Endothelial cell (in vitro differentiated cells): ENCODE results near the gene TSC22D1. TPM values are rescaled to one million over a fixed set of nuclear protein-coding genes. Genes with fewer than 3 reads are reported as not detected.

ENCODE experiments used
- DNase-seq: peaks from one replicate; pipeline ENCODE4 v3.0.0; 2021; ENCODE audit warnings: low spot score
- H3K27ac Mint-ChIP-seq: one replicate; pipeline ENCODE4 v1.8.0; 2021; ENCODE audit warnings: mixed read lengths, inconsistent platforms; ENCODE audit not compliant: unreplicated experiment
- H3K27me3 Mint-ChIP-seq: one replicate; pipeline ENCODE4 v1.8.0; 2021; ENCODE audit warnings: mild to moderate bottlenecking, moderate library complexity, mixed read lengths, inconsistent platforms; ENCODE audit not compliant: unreplicated experiment
- H3K36me3 Mint-ChIP-seq: one replicate; pipeline ENCODE4 v1.8.0; 2021; ENCODE audit warnings: mild to moderate bottlenecking, low read depth, mixed read lengths, inconsistent platforms; ENCODE audit not compliant: unreplicated experiment
- H3K4me1 Mint-ChIP-seq: one replicate; pipeline ENCODE4 v1.8.0; 2021; ENCODE audit warnings: mild to moderate bottlenecking, mixed read lengths, inconsistent platforms; ENCODE audit not compliant: unreplicated experiment
- H3K4me3 Mint-ChIP-seq: one replicate; pipeline ENCODE4 v1.8.0; 2021; ENCODE audit warnings: mild to moderate bottlenecking, mixed read lengths, inconsistent platforms; ENCODE audit not compliant: unreplicated experiment
- H3K9me3 Mint-ChIP-seq: one replicate; pipeline ENCODE4 v1.8.0; 2021; ENCODE audit warnings: mixed read lengths, inconsistent platforms; ENCODE audit not compliant: unreplicated experiment
- total RNA-seq: library from RNA; stranded (reverse); fragmentation: NEBNext Ultra II Directional; extraction: Animal tissue kit (Norgen Biotek cat#: 25700); gene quantifications from one replicate; pipeline ENCODE4 v1.2.1, GENCODE V29; 2021; ENCODE audit not compliant: unreplicated experiment
- TF ChIP-seq, protein P1 (sequence below): fragments of 200-600 bp; sonication (generic); IDR thresholded peaks from one replicate; pipeline ENCODE4 v1.5.0; 2021; ENCODE audit warnings: antibody characterized with exemption; ENCODE audit not compliant: unreplicated experiment

The TSC22D1 gene
- total RNA-seq, 1 donor from 2014 or later: 73.0 TPM

DNA sequence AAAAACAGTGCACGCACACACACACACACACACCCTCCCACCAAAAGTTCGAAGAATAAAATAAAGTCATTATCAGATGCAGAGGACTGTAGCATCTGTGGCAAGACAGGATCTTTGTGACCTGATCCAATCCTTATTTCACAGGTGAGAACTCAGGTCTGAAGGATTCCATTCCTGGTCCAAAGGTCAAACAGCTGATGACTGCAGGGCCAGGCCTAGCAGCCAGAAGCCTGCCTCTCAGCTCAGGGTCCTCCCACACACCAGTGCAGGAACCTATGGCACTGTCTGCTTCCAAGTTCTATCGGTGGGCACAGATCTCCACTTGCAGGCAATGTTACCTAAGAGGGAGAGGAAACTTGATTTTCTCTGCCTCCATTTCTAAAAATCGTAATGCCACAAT lies 145.0 kb downstream of the TSC22D1 start:
- H3K9me3 Mint-ChIP-seq: no peaks in the 10 kb centered on the region
- no peak for DNase-seq
- H3K27me3 Mint-ChIP-seq: peaks cover 6% of the 10 kb centered on the region
- TF ChIP-seq, protein P1, sequence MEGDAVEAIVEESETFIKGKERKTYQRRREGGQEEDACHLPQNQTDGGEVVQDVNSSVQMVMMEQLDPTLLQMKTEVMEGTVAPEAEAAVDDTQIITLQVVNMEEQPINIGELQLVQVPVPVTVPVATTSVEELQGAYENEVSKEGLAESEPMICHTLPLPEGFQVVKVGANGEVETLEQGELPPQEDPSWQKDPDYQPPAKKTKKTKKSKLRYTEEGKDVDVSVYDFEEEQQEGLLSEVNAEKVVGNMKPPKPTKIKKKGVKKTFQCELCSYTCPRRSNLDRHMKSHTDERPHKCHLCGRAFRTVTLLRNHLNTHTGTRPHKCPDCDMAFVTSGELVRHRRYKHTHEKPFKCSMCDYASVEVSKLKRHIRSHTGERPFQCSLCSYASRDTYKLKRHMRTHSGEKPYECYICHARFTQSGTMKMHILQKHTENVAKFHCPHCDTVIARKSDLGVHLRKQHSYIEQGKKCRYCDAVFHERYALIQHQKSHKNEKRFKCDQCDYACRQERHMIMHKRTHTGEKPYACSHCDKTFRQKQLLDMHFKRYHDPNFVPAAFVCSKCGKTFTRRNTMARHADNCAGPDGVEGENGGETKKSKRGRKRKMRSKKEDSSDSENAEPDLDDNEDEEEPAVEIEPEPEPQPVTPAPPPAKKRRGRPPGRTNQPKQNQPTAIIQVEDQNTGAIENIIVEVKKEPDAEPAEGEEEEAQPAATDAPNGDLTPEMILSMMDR: no peak
- no peak overlapping the region for H3K4me3 Mint-ChIP-seq
- peaks cover 10% of the 10 kb centered on the region for H3K4me1 Mint-ChIP-seq
- H3K27ac Mint-ChIP-seq: no peak overlapping the region
- peaks cover 5% of the 10 kb centered on the region for H3K36me3 Mint-ChIP-seq

DNA sequence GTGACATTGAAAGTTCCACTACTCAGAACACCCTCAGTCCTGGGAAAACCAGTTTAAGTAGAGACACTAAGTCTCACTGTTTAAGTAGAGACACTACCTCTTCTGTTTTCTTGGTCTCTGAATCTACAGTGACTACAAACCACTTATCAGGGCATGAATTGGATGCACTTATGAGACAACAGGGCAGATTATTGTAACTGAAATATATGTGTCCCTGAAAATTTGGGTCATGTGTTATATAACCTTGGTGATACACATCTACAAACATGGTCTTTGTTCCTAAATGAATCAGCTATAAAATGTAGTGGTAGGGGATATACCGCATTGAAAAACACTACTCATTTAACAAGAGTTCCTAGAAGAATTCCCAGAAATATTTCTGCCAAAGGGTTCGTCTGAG lies 146.8 kb downstream of the TSC22D1 start:
- no peak for DNase-seq
- no peaks in the 10 kb centered on the region for H3K36me3 Mint-ChIP-seq
- no peaks in the 10 kb centered on the region for H3K9me3 Mint-ChIP-seq
- no peak overlapping the region for H3K4me3 Mint-ChIP-seq
- peaks cover 2% of the 10 kb centered on the region for H3K27me3 Mint-ChIP-seq
- H3K27ac Mint-ChIP-seq: no peak overlapping the region
- TF ChIP-seq, protein P1: no peak
- H3K4me1 Mint-ChIP-seq: peaks cover 14% of the 10 kb centered on the region

DNA sequence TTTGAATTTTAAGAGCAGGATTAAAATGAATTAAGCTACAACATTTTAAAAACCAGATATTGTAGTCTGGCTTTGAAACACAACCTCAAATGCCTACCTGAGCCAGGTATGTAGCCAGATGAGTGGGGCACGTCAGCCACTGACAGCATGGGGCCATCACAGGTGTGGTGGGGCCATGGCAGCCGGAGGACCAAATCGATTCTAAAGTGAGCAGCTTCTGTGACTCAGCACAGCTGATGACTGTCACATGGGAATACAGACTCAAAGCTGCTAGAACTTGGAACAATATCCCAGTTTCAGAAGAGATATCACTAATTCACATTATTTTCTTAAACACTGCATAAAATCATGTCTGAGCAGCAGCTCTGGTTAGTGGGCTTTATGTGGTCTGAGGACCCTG lies 149.7 kb downstream of the TSC22D1 start:
- DNase-seq: no peak
- TF ChIP-seq, protein P1: no peak
- Mint-ChIP-seq H3K27me3 (no peaks in the 10 kb centered on the region), H3K4me3 (no peak overlapping the region), H3K4me1 (peaks cover 17% of the 10 kb centered on the region), H3K27ac (no peak overlapping the region), H3K36me3 (no peaks in the 10 kb centered on the region), H3K9me3 (no peaks in the 10 kb centered on the region)

DNA sequence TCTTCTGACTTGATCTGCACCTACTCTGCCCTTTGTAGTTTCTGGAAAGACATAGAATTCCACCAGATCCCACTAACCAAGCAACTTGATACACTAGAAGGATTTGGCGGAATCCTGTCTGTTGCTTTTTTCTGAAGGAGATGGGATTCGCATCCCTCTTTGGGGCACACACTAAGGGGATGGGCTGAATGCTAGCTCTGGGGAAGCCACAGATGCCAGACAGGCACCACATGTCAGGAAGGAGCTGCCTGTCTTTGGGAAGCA lies 150.4 kb downstream of the TSC22D1 start:
- no peak overlapping the region for H3K4me3 Mint-ChIP-seq
- H3K9me3 Mint-ChIP-seq: no peaks in the 10 kb centered on the region
- H3K4me1 Mint-ChIP-seq: peaks cover 17% of the 10 kb centered on the region
- TF ChIP-seq, protein P1: no peak
- H3K27me3 Mint-ChIP-seq: peaks cover 3% of the 10 kb centered on the region
- no peak overlapping the region for H3K27ac Mint-ChIP-seq
- no peaks in the 10 kb centered on the region for H3K36me3 Mint-ChIP-seq
- no peak for DNase-seq

- Mint-ChIP-seq H3K4me3 (no peak overlapping the region), H3K27ac (no peak overlapping the region), H3K36me3 (no peaks in the 10 kb centered on the region), H3K9me3 (no peaks in the 10 kb centered on the region), H3K4me1 (peaks cover 17% of the 10 kb centered on the region), H3K27me3 (peaks cover 7% of the 10 kb centered on the region)
- no peak for DNase-seq
- TF ChIP-seq, protein P1: no peak
These were observed 150.9 kb downstream of the TSC22D1 start for GRCh38 chr13:44425041-44425814.
